IMR-90 (cell line): ENCODE data around the gene NCK1. TPM values are rescaled to one million over a fixed set of nuclear protein-coding genes. Genes with fewer than 3 reads are reported as not detected.

Experiments used
- ATAC-seq: fragments of 200-7000 bp; cut with Tn5 transposase; 2 replicates; pipeline ENCODE4 v1.9.1; 2020; ENCODE audit warnings: low read depth, mild to moderate bottlenecking, moderate library complexity
- BruUV-seq: library from RNA; stranded (reverse); fragments of 400-500 nt; replicated peaks from 2 replicates; lab custom pipeline; 2021; lab: Mats Ljungman, UMichigan
- CTCF ChIA-PET: fragments of 300-600 bp; formaldehyde crosslinking; extraction: SDS; loops from one replicate; lab custom pipeline; 2021; ENCODE audit warnings: antibody characterized with exemption; lab: Yijun Ruan, JAX
- POLR2A ChIA-PET: fragments of 300-600 bp; sonication (Branson Sonifier 250); formaldehyde crosslinking; loops from one replicate; lab custom pipeline; 2022; ENCODE audit warnings: antibody characterized with exemption; ENCODE audit not compliant: unreplicated experiment; lab: Charles Lee
- DNase-seq: peaks from one replicate; pipeline ENCODE4 v3.0.0; 2013
- H2AFZ ChIP-seq: replicated peaks from 2 replicates; pipeline ENCODE3; 2013; ENCODE audit warnings: low read length, mild to moderate bottlenecking; ENCODE audit not compliant: poor library complexity
- H2AK5ac ChIP-seq: 2 replicates; pipeline ENCODE4 v1.6.1; 2013; ENCODE audit warnings: low read depth, low read length, inconsistent platforms
- H2AK9ac ChIP-seq: replicated peaks from 2 replicates; pipeline ENCODE3; 2013; ENCODE audit warnings: mild to moderate bottlenecking, low read depth, low read length, moderate library complexity; ENCODE audit not compliant: poor library complexity
- H2BK120ac ChIP-seq: 2 replicates; pipeline ENCODE4 v1.6.1; 2013; ENCODE audit warnings: low read depth, low read length, inconsistent platforms
- H2BK15ac ChIP-seq: 3 replicates; pipeline ENCODE4 v1.6.1; 2013; ENCODE audit warnings: low read depth, low read length, inconsistent platforms
- H2BK20ac ChIP-seq: 2 replicates; pipeline ENCODE4 v1.6.1; 2013; ENCODE audit warnings: low read depth, mild to moderate bottlenecking, inconsistent platforms, low read length, moderate library complexity
- H2BK5ac ChIP-seq: 2 replicates; pipeline ENCODE4 v1.6.1; 2013; ENCODE audit warnings: mild to moderate bottlenecking, low read depth, low read length, inconsistent platforms; ENCODE audit not compliant: poor library complexity, severe bottlenecking
- H3K14ac ChIP-seq: replicated peaks from 2 replicates; pipeline ENCODE4 v1.6.1; 2013; ENCODE audit warnings: low read depth, low read length, inconsistent platforms
- H3K18ac ChIP-seq: 2 replicates; pipeline ENCODE4 v1.6.1; 2013; ENCODE audit warnings: low read depth, low read length, control low read depth
- H3K23ac ChIP-seq: 2 replicates; pipeline ENCODE4 v1.6.1; 2013; ENCODE audit warnings: low read depth, low read length, inconsistent platforms
- H3K27ac ChIP-seq: 2 replicates; pipeline ENCODE4 v1.5.1; 2013; ENCODE audit warnings: mild to moderate bottlenecking, control low read depth, low read length; ENCODE audit not compliant: insufficient read depth
- H3K27me3 ChIP-seq: 2 replicates; pipeline ENCODE4 v1.6.1; 2013; ENCODE audit warnings: low read length; ENCODE audit not compliant: control insufficient read depth, insufficient read depth
- H3K36me3 ChIP-seq: 2 replicates; pipeline ENCODE4 v1.6.1; 2013; ENCODE audit warnings: low read length, mixed read lengths; ENCODE audit not compliant: control insufficient read depth, insufficient read depth
- H3K4ac ChIP-seq: 2 replicates; pipeline ENCODE4 v1.6.1; 2013; ENCODE audit warnings: low read depth, low read length, inconsistent platforms
- H3K4me1 ChIP-seq: 2 replicates; pipeline ENCODE4 v1.6.1; 2013; ENCODE audit warnings: low read length, mixed read lengths; ENCODE audit not compliant: control insufficient read depth, insufficient read depth
- H3K4me2 ChIP-seq: 2 replicates; pipeline ENCODE4 v1.6.1; 2013; ENCODE audit warnings: low read depth, mild to moderate bottlenecking, control low read depth, low read length, moderate library complexity
- H3K4me3 ChIP-seq: 2 replicates; pipeline ENCODE4 v1.5.1; 2013; ENCODE audit warnings: low read depth, mild to moderate bottlenecking, control low read depth, low read length, moderate library complexity; ENCODE audit not compliant: insufficient read depth
- H3K56ac ChIP-seq: 2 replicates; pipeline ENCODE4 v1.6.1; 2013; ENCODE audit warnings: low read length, inconsistent platforms; ENCODE audit not compliant: insufficient read depth; ENCODE audit errors: extremely low read depth
- H3K79me1 ChIP-seq, 2 experiments: 2 replicates each; pipeline ENCODE4 v1.6.1; 2013; ENCODE audit warnings: low read length in 2 of 2, inconsistent platforms in 1 of 2, low read depth in 1 of 2
- H3K9ac ChIP-seq: 2 replicates; pipeline ENCODE4 v1.6.1; 2013; ENCODE audit warnings: low read depth, low read length, control low read depth
- H3K9me1 ChIP-seq: 2 replicates; pipeline ENCODE4 v1.6.1; 2013; ENCODE audit warnings: low read length, inconsistent platforms; ENCODE audit not compliant: insufficient read depth
- H3K9me3 ChIP-seq: 2 replicates; pipeline ENCODE4 v1.6.1; 2013; ENCODE audit warnings: low read length; ENCODE audit not compliant: control insufficient read depth, insufficient read depth
- H4K20me1 ChIP-seq: 2 replicates; pipeline ENCODE4 v1.6.1; 2013; ENCODE audit warnings: low read length, inconsistent platforms; ENCODE audit not compliant: insufficient read depth
- H4K5ac ChIP-seq: 2 replicates; pipeline ENCODE4 v1.6.1; 2013; ENCODE audit warnings: mild to moderate bottlenecking, low read depth, low read length, control low read depth
- H4K8ac ChIP-seq, 2 experiments: 2 replicates each; pipeline ENCODE4 v1.6.1; 2013; ENCODE audit warnings: low read depth in 2 of 2, low read length in 2 of 2, control low read depth in 1 of 2, inconsistent platforms in 1 of 2
- H4K91ac ChIP-seq: 2 replicates; pipeline ENCODE4 v1.6.1; 2013; ENCODE audit warnings: low read depth, low read length, inconsistent platforms; ENCODE audit not compliant: insufficient read depth
- BHLHE40 ChIP-seq: fragments of 150-350 bp; IDR thresholded peaks from 2 replicates; pipeline ENCODE4 v1.6.1; 2016; ENCODE audit warnings: mild to moderate bottlenecking, low read depth, low read length
- CEBPB ChIP-seq: IDR thresholded peaks from 2 replicates; pipeline ENCODE4 v1.6.1; 2012; ENCODE audit warnings: low read depth, low read length, improper control_type of control experiment
- CHD1 ChIP-seq: IDR thresholded peaks from 2 replicates; pipeline ENCODE4 v1.6.1; 2012; ENCODE audit warnings: low read depth, low read length, improper control_type of control experiment
- ELK1 ChIP-seq: fragments of 150-350 bp; IDR thresholded peaks from 2 replicates; pipeline ENCODE4 v1.6.1; 2016; ENCODE audit warnings: low read depth, mild to moderate bottlenecking, low read length, moderate library complexity, borderline replicate concordance
- MAFK ChIP-seq: IDR thresholded peaks from 2 replicates; pipeline ENCODE4 v1.6.1; 2012; ENCODE audit warnings: low read depth, low read length, improper control_type of control experiment
- MAZ ChIP-seq: IDR thresholded peaks from 2 replicates; pipeline ENCODE4 v1.6.1; 2012; ENCODE audit warnings: low read depth, mild to moderate bottlenecking, low read length, improper control_type of control experiment, moderate library complexity, borderline replicate concordance
- MXI1 ChIP-seq: IDR thresholded peaks from 2 replicates; pipeline ENCODE4 v1.6.1; 2012; ENCODE audit warnings: low read depth, mild to moderate bottlenecking, low read length, moderate library complexity, borderline replicate concordance
- NFE2L2 ChIP-seq: fragments of 150-350 bp; IDR thresholded peaks from 2 replicates; pipeline ENCODE4 v1.6.1; 2016; ENCODE audit warnings: low read depth, mild to moderate bottlenecking, low read length
- POLR2A ChIP-seq: IDR thresholded peaks from 2 replicates; pipeline ENCODE4 v1.6.1; 2012; ENCODE audit warnings: mild to moderate bottlenecking, low read depth, low read length
- RAD21 ChIP-seq: IDR thresholded peaks from 2 replicates; pipeline ENCODE4 v1.6.1; 2012; ENCODE audit warnings: low read length, improper control_type of control experiment
- RFX5 ChIP-seq: IDR thresholded peaks from 2 replicates; pipeline ENCODE4 v1.8.0; 2012; ENCODE audit warnings: low read depth, mild to moderate bottlenecking, low read length, moderate library complexity
- WGBS, 2 experiments: methylation state at CpG; one replicate each; pipeline versions ENCODE4 v1.1.5 to v1.1.7; 2013; ENCODE audit warnings: missing lambda C conversion rate in 2 of 2; ENCODE audit not compliant: insufficient read length in 1 of 2; ENCODE audit errors: extremely low coverage in 2 of 2; 5-methylcytosine and 5-hydroxymethylcytosine counted together
- dilution Hi-C: fragments of 300-500 bp; cut with HindIII; formaldehyde crosslinking; loops from one replicate; pipeline ENCODE4 v1.14.3; 2018; ENCODE audit warnings: low sequenced_read_pairs; ENCODE audit not compliant: unreplicated experiment
- in situ Hi-C: fragments of 300-500 bp; cut with MboI; formaldehyde crosslinking; loops from 3 replicates; pipeline ENCODE4 v1.14.3; 2019; ENCODE audit warnings: low sequenced_read_pairs, inconsistent platforms, mixed read lengths
- intact Hi-C: fragments of 100-400 bp; cut with micrococcal nuclease; formaldehyde crosslinking; loops from 2 replicates; pipeline ENCODE4 v1.10.0; 2022
- polyA plus RNA-seq, 3 experiments: library from polyadenylated mRNA; depleted of rRNA; stranded (reverse); fragments of >200 nt; gene quantifications; 2 replicates each; pipeline ENCODE4 v1.2.3, GENCODE V29; 2012; ENCODE audit warnings: low replicate concordance in 1 of 3
- total RNA-seq: library from RNA; depleted of rRNA; stranded (reverse); fragments of >200 nt; gene quantifications from 2 replicates; pipeline ENCODE4 v1.2.3, GENCODE V29; 2012
- TF ChIP-seq, protein P1 (sequence below): fragments of 150-350 bp; IDR thresholded peaks from 2 replicates; pipeline ENCODE4 v1.6.1; 2017; ENCODE audit warnings: mild to moderate bottlenecking, antibody characterized with exemption, low read length, low read depth
- TF ChIP-seq, protein P2 (sequence below): conservative IDR thresholded peaks from 2 replicates; pipeline ENCODE4 v1.5.1; 2012; ENCODE audit warnings: mild to moderate bottlenecking, low read depth, low read length, improper control_type of control experiment

NCK1 gene
- total and polyA plus RNA-seq, 2 of the 4 experiments (the other 2 are of a cell fraction): 23.7 to 24.3 TPM

GRCh38 chr3:136835813-136836510 is 26.0 kb upstream of the NCK1 start:
- H3K36me3 ChIP-seq: no peaks in the 10 kb centered on the region
- ChIA-PET POLR2A (no interaction called here), CTCF (interaction anchor here (0.7 kb wide), 1 partner anchor 660 kb away, joined by 3 read pairs; no protein-coding TSS in a partner anchor)
- no peak overlapping the region for H2AK9ac ChIP-seq
- no peaks in the 10 kb centered on the region for H4K20me1 ChIP-seq
- ATAC-seq: peak; percentile 30
- no peaks in the 10 kb centered on the region for H3K9me3 ChIP-seq
- H2BK5ac ChIP-seq: peak overlapping the region; percentile 41
- H3K23ac ChIP-seq: peak overlapping the region; percentile 59; the same call in 1 of the 2 replicates
- no peak overlapping the region for H2AFZ ChIP-seq
- 0 out of 2 replicates have a peak overlapping the region, but pooled peaks have one; percentile 56 for H3K4ac ChIP-seq
- H3K27ac ChIP-seq: no peak overlapping the region; the same call in 1 of the 2 replicates
- no peak for TF ChIP-seq ELK1
- TF ChIP-seq MAZ: no peak
- TF ChIP-seq MAFK: no peak
- no peak for TF ChIP-seq POLR2A
- no peak for TF ChIP-seq NFE2L2
- TF ChIP-seq, protein P1, sequence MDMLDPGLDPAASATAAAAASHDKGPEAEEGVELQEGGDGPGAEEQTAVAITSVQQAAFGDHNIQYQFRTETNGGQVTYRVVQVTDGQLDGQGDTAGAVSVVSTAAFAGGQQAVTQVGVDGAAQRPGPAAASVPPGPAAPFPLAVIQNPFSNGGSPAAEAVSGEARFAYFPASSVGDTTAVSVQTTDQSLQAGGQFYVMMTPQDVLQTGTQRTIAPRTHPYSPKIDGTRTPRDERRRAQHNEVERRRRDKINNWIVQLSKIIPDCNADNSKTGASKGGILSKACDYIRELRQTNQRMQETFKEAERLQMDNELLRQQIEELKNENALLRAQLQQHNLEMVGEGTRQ: no peak
- no peak for TF ChIP-seq RFX5
- TF ChIP-seq, protein P2, sequence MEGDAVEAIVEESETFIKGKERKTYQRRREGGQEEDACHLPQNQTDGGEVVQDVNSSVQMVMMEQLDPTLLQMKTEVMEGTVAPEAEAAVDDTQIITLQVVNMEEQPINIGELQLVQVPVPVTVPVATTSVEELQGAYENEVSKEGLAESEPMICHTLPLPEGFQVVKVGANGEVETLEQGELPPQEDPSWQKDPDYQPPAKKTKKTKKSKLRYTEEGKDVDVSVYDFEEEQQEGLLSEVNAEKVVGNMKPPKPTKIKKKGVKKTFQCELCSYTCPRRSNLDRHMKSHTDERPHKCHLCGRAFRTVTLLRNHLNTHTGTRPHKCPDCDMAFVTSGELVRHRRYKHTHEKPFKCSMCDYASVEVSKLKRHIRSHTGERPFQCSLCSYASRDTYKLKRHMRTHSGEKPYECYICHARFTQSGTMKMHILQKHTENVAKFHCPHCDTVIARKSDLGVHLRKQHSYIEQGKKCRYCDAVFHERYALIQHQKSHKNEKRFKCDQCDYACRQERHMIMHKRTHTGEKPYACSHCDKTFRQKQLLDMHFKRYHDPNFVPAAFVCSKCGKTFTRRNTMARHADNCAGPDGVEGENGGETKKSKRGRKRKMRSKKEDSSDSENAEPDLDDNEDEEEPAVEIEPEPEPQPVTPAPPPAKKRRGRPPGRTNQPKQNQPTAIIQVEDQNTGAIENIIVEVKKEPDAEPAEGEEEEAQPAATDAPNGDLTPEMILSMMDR: no peak
- no peak for TF ChIP-seq BHLHE40
- TF ChIP-seq CHD1: no peak
- no peak for TF ChIP-seq MXI1
- no peak for TF ChIP-seq RAD21
- no peak for TF ChIP-seq CEBPB
- H2AK5ac ChIP-seq: no peak overlapping the region
- 0 out of 4 replicates have a peak overlapping the region, but pooled peaks of 1 of the 2 experiments have one; percentile 17 for H4K8ac ChIP-seq
- H2BK120ac ChIP-seq: 0 out of 2 replicates have a peak overlapping the region, but pooled peaks have one; percentile 42
- H3K56ac ChIP-seq: no peak overlapping the region
- no TSS peak for BruUV-seq
- H3K18ac ChIP-seq: peak overlapping the region; percentile 75
- dilution Hi-C loops: no loop called here
- no peaks in the 10 kb centered on the region for H3K27me3 ChIP-seq
- in situ Hi-C loops: no loop called here
- no peak overlapping the region; the same call in 1 of the 2 replicates for H4K91ac ChIP-seq
- H3K79me1 ChIP-seq: peaks cover 30 to 57% of the 10 kb centered on the region in 2 experiments
- intact Hi-C loops: no loop called here
- peaks cover 9% of the 10 kb centered on the region; the same call in 1 of the 2 replicates for H3K9me1 ChIP-seq
- H2BK20ac ChIP-seq: 0 out of 2 replicates have a peak overlapping the region, but pooled peaks have one; percentile 9
- peak; percentile 35 for DNase-seq
- peak overlapping the region; percentile 72; the same call in 1 of the 2 replicates for H3K14ac ChIP-seq
- no CpG with 5 or more reads among the region's 3 CpGs for WGBS, 2 experiments
- peaks cover 20% of the 10 kb centered on the region for H3K4me1 ChIP-seq
- H4K5ac ChIP-seq: peak overlapping the region; percentile 48; the same call in 1 of the 2 replicates
- H3K4me2 ChIP-seq: peak overlapping the region; percentile 46; the same call in 1 of the 2 replicates
- H3K4me3 ChIP-seq: no peak overlapping the region
- H3K9ac ChIP-seq: no peak overlapping the region
- H2BK15ac ChIP-seq: no peak overlapping the region; the same call in 2 of the 3 replicates
